C4-2B (cell line): ENCODE measurements around the gene CARD6.

Source experiments
- CTCF ChIP-seq: fragments of 450-650 bp; conservative IDR thresholded peaks from 2 replicates; pipeline ENCODE4 v1.5.1; 2017; ENCODE audit warnings: mild to moderate bottlenecking
- ZFX ChIP-seq: fragments of 450-650 bp; IDR thresholded peaks from 2 replicates; pipeline ENCODE4 v1.6.1; 2017

- TF ChIP-seq CTCF (no peak), ZFX (no peak)
Measured at GRCh38 chr5:40829748-40830533, 11.2 kb upstream of the CARD6 start.
